Measurements from ENCODE around the gene LRBA.

- TF ChIP-seq NCOA2 (IDR thresholded peaks at IDR 0.05; ENCODE audit: partially characterized antibody in 2 of 2): no peak
- no peak for TF ChIP-seq POLR2AphosphoS5 (IDR thresholded peaks at IDR 0.05; ENCODE audit: control insufficient read depth, insufficient read depth, low read depth, low read length)
- TF ChIP-seq THAP7 (CRISPR knock-in tag; IDR thresholded peaks at IDR 0.05): no peak
- TF ChIP-seq SOX6 (IDR thresholded peaks at IDR 0.05): no peak
- no peak for TF ChIP-seq TOE1 (IDR thresholded peaks at IDR 0.05; ENCODE audit: borderline replicate concordance)
- TF ChIP-seq TOE1 (CRISPR knock-in tag; IDR thresholded peaks at IDR 0.05; ENCODE audit: borderline replicate concordance, low read depth): no peak
- TF ChIP-seq FOSL1 (tag; conservative IDR thresholded peaks at IDR 0.05): no peak
- TF ChIP-seq HDAC2 (IDR thresholded peaks at IDR 0.05): no peak
- no peak for TF ChIP-seq ZBTB11 (CRISPR knock-in tag; IDR thresholded peaks at IDR 0.05)
- no peak for TF ChIP-seq ZKSCAN1 (IDR thresholded peaks at IDR 0.05; ENCODE audit: low read depth, low read length)
- no peak for TF ChIP-seq GATA2 (CRISPR knock-in tag; IDR thresholded peaks at IDR 0.05)
- no peak for TF ChIP-seq CTCF (IDR thresholded peaks at IDR 0.05 in 2 of 3, conservative IDR thresholded peaks at IDR 0.05 in 1 of 3; ENCODE audit: insufficient read depth in 2 of 3, low read depth in 1 of 3, low read length in 3 of 3)
These were observed 513.9 kb downstream of the LRBA start for GRCh38 chr4:150501009-150501727.

All from K562 (cell line).